ENCODE data around the gene DIAPH3. TPM values are rescaled to one million over a fixed set of nuclear protein-coding genes. Genes with fewer than 3 reads are reported as not detected.

The DIAPH3 gene
- total and polyA plus RNA-seq, 2 of the 4 experiments (the other 2 are of a cell fraction) = 8.9 to 9.3 TPM

GRCh38 chr13:60066226-60066625, 97.5 kb downstream of the DIAPH3 start:
- Histone ChIP-seq H3K36me3 (ENCODE audit: control insufficient read depth, insufficient read depth, low read length) (no peaks in the 10 kb centered on the region), H2BK15ac (ENCODE audit: low read depth, low read length) (no peak overlapping the region), H4K91ac (ENCODE audit: insufficient read depth, low read depth, low read length) (no peak overlapping the region), H2BK20ac (ENCODE audit: low read depth, low read length) (no peak overlapping the region), H2AK5ac (ENCODE audit: low read depth, low read length) (no peak overlapping the region), H3K27me3 (ENCODE audit: control insufficient read depth, insufficient read depth, low read length) (no peaks in the 10 kb centered on the region), H3K18ac (ENCODE audit: low read depth, low read length) (no peak overlapping the region), H3K4me2 (ENCODE audit: low read depth, low read length) (no peak overlapping the region), H2AFZ (replicated peaks; ENCODE audit: low read length, poor library complexity) (no peak overlapping the region), H3K56ac (ENCODE audit: extremely low read depth, insufficient read depth, low read length) (no peak overlapping the region), H3K4me1 (ENCODE audit: control insufficient read depth, insufficient read depth, low read length) (peaks cover 2% of the 10 kb centered on the region), H3K4ac (ENCODE audit: low read depth, low read length) (no peak overlapping the region), H2AK9ac (replicated peaks; ENCODE audit: low read depth, low read length, poor library complexity) (no peak overlapping the region), H3K23ac (ENCODE audit: low read depth, low read length) (no peak overlapping the region), H3K9me1 (ENCODE audit: insufficient read depth, low read length) (no peaks in the 10 kb centered on the region), H3K79me1 (ENCODE audit: low read depth in 1 of 2, low read length in 2 of 2) (peaks cover under 1 to 20% of the 10 kb centered on the region in 2 experiments; a peak in 3 of 4 replicates), H3K14ac (replicated peaks; ENCODE audit: low read depth, low read length) (no peak overlapping the region), H3K9me3 (ENCODE audit: control insufficient read depth, insufficient read depth, low read length) (peaks cover 2% of the 10 kb centered on the region; the same call in 1 of the 2 replicates), H3K4me3 (ENCODE audit: insufficient read depth, low read depth, low read length) (no peak overlapping the region), H3K9ac (ENCODE audit: low read depth, low read length) (no peak overlapping the region), H2BK120ac (ENCODE audit: low read depth, low read length) (no peak overlapping the region), H4K20me1 (ENCODE audit: insufficient read depth, low read length) (no peaks in the 10 kb centered on the region), H4K5ac (ENCODE audit: low read depth, low read length) (no peak overlapping the region), H2BK5ac (ENCODE audit: low read depth, low read length, poor library complexity, severe bottlenecking) (no peak overlapping the region), H4K8ac (ENCODE audit: low read depth in 2 of 2, low read length in 2 of 2) (no peak overlapping the region), H3K27ac (ENCODE audit: insufficient read depth, low read length) (no peak overlapping the region)
- TF ChIP-seq USF2 (IDR thresholded peaks at IDR 0.05; ENCODE audit: low read depth, low read length) (no peak), BHLHE40 (IDR thresholded peaks at IDR 0.05; ENCODE audit: low read depth, low read length) (no peak), CTCF (conservative IDR thresholded peaks at IDR 0.05; ENCODE audit: low read depth, low read length) (no peak), RFX5 (IDR thresholded peaks at IDR 0.05; ENCODE audit: low read depth, low read length) (no peak)
- intact Hi-C loops (cut with micrococcal nuclease) (no loop called here), dilution Hi-C loops (cut with HindIII; ENCODE audit: low sequenced_read_pairs, unreplicated experiment) (no loop called here), in situ Hi-C loops (cut with MboI; ENCODE audit: low sequenced_read_pairs) (no loop called here)
- WGBS, 2 experiments (ENCODE audit: extremely low coverage in 2 of 2, insufficient read length in 1 of 2) = no CpG with 5 or more reads among the region's 1 CpG
- POLR2A ChIA-PET (ENCODE audit: unreplicated experiment) = no interaction called here
- ATAC-seq (ENCODE audit: low read depth) (no peak), DNase-seq (no peak)
- no TSS peak for BruUV-seq (replicated peaks)
- CTCF ChIA-PET = no interaction called here
